SK-N-MC (cell line): ENCODE data around the gene SRSF12.
"Not testable (repeated sequence)": the region's sequence is repeated elsewhere in the genome, so short reads cannot be mapped to it uniquely, and the experiment has no call there.

Source experiments
- DNase-seq: peaks from one replicate; pipeline ENCODE4 v3.0.0-alpha.2; 2011; ENCODE audit warnings: low read depth, low spot score
- H3K27ac ChIP-seq: fragments of 200-600 bp; sonication (generic); 2 replicates; pipeline ENCODE4 v1.5.1; 2016; ENCODE audit warnings: mixed run types
- H3K36me3 ChIP-seq: fragments of 200-600 bp; sonication (generic); 2 replicates; pipeline ENCODE4 v1.6.1; 2017; ENCODE audit warnings: antibody characterized with exemption, low read length, mixed read lengths; ENCODE audit not compliant: insufficient read depth
- H3K4me3 ChIP-seq: fragments of 200-600 bp; sonication (generic); 2 replicates; pipeline ENCODE4 v1.5.1; 2016
- H3K9ac ChIP-seq: fragments of 200-600 bp; sonication (generic); 2 replicates; pipeline ENCODE4 v1.8.0; 2017; ENCODE audit warnings: mixed run types, mixed read lengths; ENCODE audit not compliant: insufficient read length
- H3K9me3 ChIP-seq: fragments of 200-600 bp; sonication (generic); 2 replicates; pipeline ENCODE4 v1.6.1; 2017; ENCODE audit warnings: low read depth, mild to moderate bottlenecking, antibody characterized with exemption, low read length, moderate library complexity, mixed read lengths
- EZH2 ChIP-seq: fragments of 200-600 bp; sonication (generic); IDR thresholded peaks from one replicate; pipeline ENCODE4 v1.6.1; 2017; ENCODE audit warnings: antibody characterized with exemption
- FOXP2 ChIP-seq: optimal IDR thresholded peaks from 2 replicates; pipeline ENCODE3; 2011; ENCODE audit warnings: mild to moderate bottlenecking, moderate library complexity; ENCODE audit not compliant: insufficient read depth; ENCODE audit errors: extremely low read length, control extremely low read depth
- POLR2AphosphoS5 ChIP-seq: IDR thresholded peaks from 2 replicates; pipeline ENCODE4 v1.6.1; 2012; ENCODE audit warnings: mild to moderate bottlenecking, low read depth, low read length, borderline replicate concordance

SRSF12 gene

GRCh38 chr6:89069536-89070163 is 48.2 kb downstream of the SRSF12 start:
- no peak overlapping the region for H3K9ac ChIP-seq
- H3K4me3 ChIP-seq: no peak overlapping the region
- no peaks in the 10 kb centered on the region for H3K36me3 ChIP-seq
- no peak for DNase-seq
- no peaks in the 10 kb centered on the region for H3K9me3 ChIP-seq
- no peak overlapping the region for H3K27ac ChIP-seq
- TF ChIP-seq FOXP2 (no peak), EZH2 (no peak), POLR2AphosphoS5 (no peak)

- no peak overlapping the region for H3K4me3 ChIP-seq
- no peaks in the 10 kb centered on the region for H3K9me3 ChIP-seq
- no peak for DNase-seq
- no peak overlapping the region for H3K9ac ChIP-seq
- TF ChIP-seq FOXP2 (no peak), POLR2AphosphoS5 (no peak), EZH2 (no peak)
- no peak overlapping the region for H3K27ac ChIP-seq
- H3K36me3 ChIP-seq: no peaks in the 10 kb centered on the region
Observed at GRCh38 chr6:89068695-89069094, 49.2 kb downstream of the SRSF12 start.

GRCh38 chr6:89067796-89068195 is 50.1 kb downstream of the SRSF12 start:
- H3K4me3 ChIP-seq: no peak overlapping the region
- no peaks in the 10 kb centered on the region for H3K36me3 ChIP-seq
- DNase-seq: no peak
- no peak overlapping the region for H3K9ac ChIP-seq
- H3K9me3 ChIP-seq: no peaks in the 10 kb centered on the region
- no peak overlapping the region for H3K27ac ChIP-seq
- TF ChIP-seq POLR2AphosphoS5 (no peak), FOXP2 (no peak), EZH2 (no peak)

GRCh38 chr6:89066940-89067646 is 50.8 kb downstream of the SRSF12 start:
- no peak overlapping the region for H3K4me3 ChIP-seq
- H3K36me3 ChIP-seq: no peaks in the 10 kb centered on the region
- TF ChIP-seq EZH2: no peak
- TF ChIP-seq POLR2AphosphoS5: no peak
- TF ChIP-seq FOXP2: no peak
- no peaks in the 10 kb centered on the region for H3K9me3 ChIP-seq
- H3K9ac ChIP-seq: no peak overlapping the region
- no peak for DNase-seq
- H3K27ac ChIP-seq: no peak overlapping the region

- not testable (repeated sequence) for H3K4me3 ChIP-seq, DNase-seq, H3K9ac ChIP-seq, H3K36me3 ChIP-seq, H3K27ac ChIP-seq, H3K9me3 ChIP-seq
Observed at GRCh38 chr6:89066121-89066520, 51.8 kb downstream of the SRSF12 start.

- H3K27ac ChIP-seq, H3K9ac ChIP-seq, H3K36me3 ChIP-seq, DNase-seq, H3K4me3 ChIP-seq, H3K9me3 ChIP-seq: not testable (repeated sequence)
Observed at GRCh38 chr6:89064931-89065330, 52.9 kb downstream of the SRSF12 start.

GRCh38 chr6:89063881-89064280 is 54.0 kb downstream of the SRSF12 start:
- Histone ChIP-seq H3K27ac (no peak overlapping the region), H3K4me3 (no peak overlapping the region), H3K36me3 (no peaks in the 10 kb centered on the region), H3K9me3 (no peaks in the 10 kb centered on the region), H3K9ac (no peak overlapping the region)
- TF ChIP-seq EZH2: no peak
- TF ChIP-seq FOXP2: no peak
- no peak for TF ChIP-seq POLR2AphosphoS5
- DNase-seq: no peak

- Histone ChIP-seq H3K9me3 (0 out of 2 replicates have a peak, but pooled peaks cover 4% of the 10 kb centered on the region), H3K4me3 (no peak overlapping the region), H3K36me3 (no peaks in the 10 kb centered on the region), H3K9ac (no peak overlapping the region), H3K27ac (no peak overlapping the region)
- DNase-seq: no peak
- TF ChIP-seq EZH2: no peak
- no peak for TF ChIP-seq POLR2AphosphoS5
- TF ChIP-seq FOXP2: no peak
Observed at GRCh38 chr6:89059227-89059626, 58.6 kb downstream of the SRSF12 start.

GRCh38 chr6:89058627-89059026 is 59.2 kb downstream of the SRSF12 start:
- no peaks in the 10 kb centered on the region for H3K36me3 ChIP-seq
- no peak for DNase-seq
- TF ChIP-seq FOXP2: no peak
- TF ChIP-seq POLR2AphosphoS5: no peak
- TF ChIP-seq EZH2: no peak
- H3K9ac ChIP-seq: no peak overlapping the region
- no peak overlapping the region for H3K4me3 ChIP-seq
- H3K27ac ChIP-seq: no peak overlapping the region
- H3K9me3 ChIP-seq: 0 out of 2 replicates have a peak, but pooled peaks cover 5% of the 10 kb centered on the region
